Peyer's patch (tissue), 4 donors: Measurements from ENCODE around the gene MCTP1. TPM values are rescaled to one million over a fixed set of nuclear protein-coding genes. Genes with fewer than 3 reads are reported as not detected.

ENCODE experiments used
- DNase-seq, 3 donors: peaks; one replicate each; pipeline ENCODE4 v3.0.0-alpha.2; 2017 to 2019
- H3K27ac ChIP-seq, 4 donors: fragments of 200-600 bp; sonication (generic); one replicate each; pipeline ENCODE4 v1.5.1; 2016 to 2019
- H3K27me3 ChIP-seq, 2 donors: fragments of 200-600 bp; sonication (generic); one replicate each; pipeline ENCODE4 v1.5.1; 2019
- H3K36me3 ChIP-seq, 3 donors: fragments of 200-600 bp; sonication (generic); one replicate each; pipeline ENCODE4 v1.5.1; 2016 to 2019
- H3K4me1 ChIP-seq, 4 donors: fragments of 200-600 bp; sonication (generic); one replicate each; pipeline ENCODE4 v1.5.1; 2016 to 2019
- H3K4me3 ChIP-seq, 4 donors: fragments of 200-600 bp; sonication (generic); 1 replicate in 3 of 4; 2 replicates in 1 of 4; pipeline ENCODE4 v1.5.1; 2016 to 2019; ENCODE audit warnings: mild to moderate bottlenecking in 1 of 4
- H3K9me3 ChIP-seq, 4 donors: fragments of 200-600 bp; sonication (generic); one replicate each; pipeline ENCODE4 v1.5.1; 2016 to 2019; ENCODE audit warnings: mild to moderate bottlenecking in 1 of 4
- POLR2A ChIP-seq, 2 donors: fragments of 450-650 bp; IDR thresholded peaks; one replicate each; pipeline ENCODE4 v1.5.1; 2017; ENCODE audit warnings: antibody characterized with exemption in 2 of 2, mild to moderate bottlenecking in 2 of 2, moderate library complexity in 2 of 2
- total RNA-seq, 4 donors: library from RNA; depleted of rRNA; stranded (reverse); fragments of >200 nt; gene quantifications; one replicate each; pipeline ENCODE4 v1.1.0, GENCODE V29; 2016
- TF ChIP-seq, protein P1 (sequence below), 6 experiments: fragments of 450-650 bp in 4 of 6; fragments of 200-600 bp in 2 of 6; sonication (generic) in 1 of 6; IDR thresholded peaks; one replicate each; pipeline ENCODE4 v1.5.1; 2017 to 2019; ENCODE audit warnings: antibody characterized with exemption in 6 of 6, mild to moderate bottlenecking in 3 of 6, moderate library complexity in 1 of 6

MCTP1 gene
- total RNA-seq, 4 donors from 2014 or later, result 4.7 to 61.1 (median 11.3) TPM

DNA sequence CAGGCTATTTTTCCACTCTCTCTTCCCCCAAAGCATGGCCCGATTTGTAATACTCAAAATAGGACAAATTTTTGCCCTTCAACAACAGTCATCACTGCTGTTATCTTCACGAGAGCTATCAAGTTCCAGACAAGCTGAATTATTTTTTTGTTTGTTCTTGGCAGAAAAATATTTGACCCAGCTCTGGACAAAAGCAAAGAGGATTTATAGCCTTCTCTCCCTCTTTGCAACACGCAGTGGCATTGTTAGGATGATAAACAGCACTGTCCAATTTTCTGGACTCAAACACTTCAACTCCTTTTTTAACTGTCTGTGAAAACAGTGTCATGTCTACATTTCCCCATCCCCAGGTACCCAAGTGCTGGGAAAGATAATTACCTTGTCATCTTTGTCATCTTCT, 506.2 kb downstream of the MCTP1 start:
- no peaks in the 10 kb centered on the region for H3K4me1 ChIP-seq
- no peaks in the 10 kb centered on the region for H3K9me3 ChIP-seq
- DNase-seq, result no peak
- H3K27me3 ChIP-seq, result no peaks in the 10 kb centered on the region
- no peak overlapping the region for H3K4me3 ChIP-seq
- TF ChIP-seq POLR2A (IDR thresholded peaks at IDR 0.05), result no peak
- TF ChIP-seq, protein P1, sequence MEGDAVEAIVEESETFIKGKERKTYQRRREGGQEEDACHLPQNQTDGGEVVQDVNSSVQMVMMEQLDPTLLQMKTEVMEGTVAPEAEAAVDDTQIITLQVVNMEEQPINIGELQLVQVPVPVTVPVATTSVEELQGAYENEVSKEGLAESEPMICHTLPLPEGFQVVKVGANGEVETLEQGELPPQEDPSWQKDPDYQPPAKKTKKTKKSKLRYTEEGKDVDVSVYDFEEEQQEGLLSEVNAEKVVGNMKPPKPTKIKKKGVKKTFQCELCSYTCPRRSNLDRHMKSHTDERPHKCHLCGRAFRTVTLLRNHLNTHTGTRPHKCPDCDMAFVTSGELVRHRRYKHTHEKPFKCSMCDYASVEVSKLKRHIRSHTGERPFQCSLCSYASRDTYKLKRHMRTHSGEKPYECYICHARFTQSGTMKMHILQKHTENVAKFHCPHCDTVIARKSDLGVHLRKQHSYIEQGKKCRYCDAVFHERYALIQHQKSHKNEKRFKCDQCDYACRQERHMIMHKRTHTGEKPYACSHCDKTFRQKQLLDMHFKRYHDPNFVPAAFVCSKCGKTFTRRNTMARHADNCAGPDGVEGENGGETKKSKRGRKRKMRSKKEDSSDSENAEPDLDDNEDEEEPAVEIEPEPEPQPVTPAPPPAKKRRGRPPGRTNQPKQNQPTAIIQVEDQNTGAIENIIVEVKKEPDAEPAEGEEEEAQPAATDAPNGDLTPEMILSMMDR (IDR thresholded peaks at IDR 0.05), result no peak
- no peaks in the 10 kb centered on the region for H3K36me3 ChIP-seq
- H3K27ac ChIP-seq, result no peak overlapping the region

DNA sequence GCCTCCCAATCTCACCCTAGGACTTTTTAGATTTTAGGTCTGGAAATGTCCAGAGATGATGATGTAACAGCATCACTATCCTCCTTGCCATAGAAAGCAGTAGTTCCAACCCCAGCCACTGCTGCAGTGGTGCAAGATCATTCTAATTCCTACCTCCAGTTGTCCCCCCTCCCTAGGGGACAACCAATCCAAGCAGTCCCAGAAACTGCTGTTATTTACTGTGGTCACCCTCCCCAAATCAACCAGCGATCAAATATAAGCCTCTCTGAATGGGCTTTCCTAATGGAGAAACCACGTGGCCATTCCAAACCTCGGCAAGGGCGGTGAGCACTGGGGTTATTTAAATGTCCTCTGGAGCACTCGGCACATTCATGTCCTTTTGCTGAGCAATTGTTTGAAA, 506.6 kb downstream of the MCTP1 start:
- no peaks in the 10 kb centered on the region for H3K27me3 ChIP-seq
- no peak for DNase-seq
- no peak overlapping the region for H3K4me3 ChIP-seq
- H3K4me1 ChIP-seq, result no peaks in the 10 kb centered on the region
- TF ChIP-seq POLR2A (IDR thresholded peaks at IDR 0.05), result no peak
- TF ChIP-seq, protein P1 (IDR thresholded peaks at IDR 0.05), result no peak
- H3K9me3 ChIP-seq, result no peaks in the 10 kb centered on the region
- no peak overlapping the region for H3K27ac ChIP-seq
- H3K36me3 ChIP-seq, result no peaks in the 10 kb centered on the region

GRCh38 chr5:94777056-94777880, 507.6 kb downstream of the MCTP1 start:
- H3K27ac ChIP-seq, result no peak overlapping the region
- TF ChIP-seq, protein P1 (IDR thresholded peaks at IDR 0.05), result no peak
- no peak for TF ChIP-seq POLR2A (IDR thresholded peaks at IDR 0.05)
- H3K36me3 ChIP-seq, result no peaks in the 10 kb centered on the region
- no peak for DNase-seq
- H3K4me3 ChIP-seq, result no peak overlapping the region
- H3K4me1 ChIP-seq, result no peaks in the 10 kb centered on the region
- H3K27me3 ChIP-seq, result no peaks in the 10 kb centered on the region
- no peaks in the 10 kb centered on the region for H3K9me3 ChIP-seq

- H3K9me3 ChIP-seq, result no peaks in the 10 kb centered on the region
- H3K36me3 ChIP-seq, result no peaks in the 10 kb centered on the region
- no peaks in the 10 kb centered on the region for H3K4me1 ChIP-seq
- TF ChIP-seq, protein P1 (IDR thresholded peaks at IDR 0.05), result no peak
- TF ChIP-seq POLR2A (IDR thresholded peaks at IDR 0.05), result no peak
- no peaks in the 10 kb centered on the region for H3K27me3 ChIP-seq
- H3K27ac ChIP-seq, result no peak overlapping the region
- DNase-seq, result no peak
- no peak overlapping the region for H3K4me3 ChIP-seq
Measured at GRCh38 chr5:94776167-94776566, 508.7 kb downstream of the MCTP1 start.

DNA sequence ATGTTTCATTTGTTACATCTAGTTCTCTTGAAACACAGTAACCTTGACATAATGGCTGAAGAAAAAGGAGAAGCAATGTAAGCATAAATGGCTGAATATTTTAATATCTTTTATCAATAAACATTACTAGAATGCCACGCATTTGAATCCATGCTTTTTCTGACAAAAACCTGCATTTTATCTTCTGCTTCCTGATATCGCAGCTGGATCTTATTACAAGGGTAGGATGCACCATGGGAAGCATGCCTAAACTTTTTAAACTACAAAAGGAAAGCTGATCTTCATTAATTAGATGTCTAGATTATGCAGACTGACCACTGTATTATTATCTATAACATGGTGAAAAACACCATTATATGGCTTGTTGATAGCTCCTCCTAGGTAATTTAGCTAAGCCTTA, 509.8 kb downstream of the MCTP1 start:
- no peaks in the 10 kb centered on the region for H3K27me3 ChIP-seq
- no peak overlapping the region for H3K27ac ChIP-seq
- H3K4me3 ChIP-seq, result no peak overlapping the region
- TF ChIP-seq, protein P1 (IDR thresholded peaks at IDR 0.05), result no peak
- TF ChIP-seq POLR2A (IDR thresholded peaks at IDR 0.05), result no peak
- no peak for DNase-seq
- no peaks in the 10 kb centered on the region for H3K36me3 ChIP-seq
- no peaks in the 10 kb centered on the region for H3K9me3 ChIP-seq
- no peaks in the 10 kb centered on the region for H3K4me1 ChIP-seq
